ENCODE data around the gene RNF223. TPM values are rescaled to one million over a fixed set of nuclear protein-coding genes. Genes with fewer than 3 reads are reported as not detected.

Gene RNF223
- total RNA-seq, 1 donor from 2014 or later = not detected

DNA sequence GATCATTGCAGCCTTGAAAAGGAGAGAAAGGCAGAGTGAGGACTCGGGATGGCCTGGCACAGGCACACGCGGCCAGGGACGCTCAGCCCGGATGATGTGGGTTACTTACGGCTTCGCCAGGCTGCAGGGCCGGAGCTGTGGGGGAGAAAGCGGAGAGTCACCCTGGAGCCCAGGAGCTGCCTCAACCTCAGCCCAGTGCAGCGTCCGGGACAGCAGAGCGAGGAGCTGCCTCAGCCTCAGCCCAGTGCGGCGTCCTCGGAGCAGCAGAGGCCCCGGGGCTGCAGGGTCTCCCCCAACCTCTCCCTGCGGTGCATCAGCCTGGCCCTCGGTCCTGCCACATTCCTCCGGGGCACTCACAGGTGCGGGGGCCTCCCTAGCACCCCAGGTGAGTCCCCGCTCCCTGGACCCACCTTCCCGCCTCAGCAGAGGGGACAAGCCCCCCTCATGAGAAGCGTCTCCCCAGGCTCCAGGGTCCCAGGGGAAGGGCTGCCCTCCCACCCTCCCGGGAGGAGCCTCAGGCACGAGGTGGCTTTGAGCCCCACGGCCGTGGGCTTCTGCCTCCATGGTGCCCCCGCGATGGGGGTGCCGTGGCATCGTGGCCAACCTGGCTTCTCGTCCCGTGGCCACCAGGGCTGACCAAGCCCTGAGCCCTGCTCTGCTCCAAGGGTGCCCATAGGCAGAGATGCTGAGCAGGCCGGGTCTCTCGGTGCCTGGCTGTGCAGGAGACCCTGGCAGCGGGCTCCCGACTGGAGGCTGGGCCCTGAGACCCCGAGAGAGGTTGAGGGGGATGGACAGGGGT is 10.5 kb upstream of the RNF223 start:
- DNase-seq (ENCODE audit: low spot score) = no peak
- no peak for TF ChIP-seq CTCF (IDR thresholded peaks at IDR 0.05)
- Mint-ChIP-seq H3K36me3 (ENCODE audit: low read depth) (peaks cover 2% of the 10 kb centered on the region), H3K27me3 (ENCODE audit: low read depth) (no peaks in the 10 kb centered on the region), H3K4me1 (ENCODE audit: low read depth) (peaks cover 5% of the 10 kb centered on the region), H3K27ac (ENCODE audit: unreplicated experiment) (no peak overlapping the region), H3K9me3 (ENCODE audit: low read depth) (no peaks in the 10 kb centered on the region), H3K4me3 (ENCODE audit: unreplicated experiment) (no peak overlapping the region)

- Mint-ChIP-seq H3K4me1 (ENCODE audit: low read depth) (peaks cover 9% of the 10 kb centered on the region), H3K9me3 (ENCODE audit: low read depth) (no peaks in the 10 kb centered on the region), H3K4me3 (ENCODE audit: unreplicated experiment) (no peak overlapping the region), H3K27me3 (ENCODE audit: low read depth) (no peaks in the 10 kb centered on the region), H3K27ac (ENCODE audit: unreplicated experiment) (no peak overlapping the region), H3K36me3 (ENCODE audit: low read depth) (peaks cover 2% of the 10 kb centered on the region)
- no peak for DNase-seq (ENCODE audit: low spot score)
- TF ChIP-seq CTCF (IDR thresholded peaks at IDR 0.05) = no peak
These were observed 9.6 kb upstream of the RNF223 start for GRCh38 chr1:1083416-1084371.

DNA sequence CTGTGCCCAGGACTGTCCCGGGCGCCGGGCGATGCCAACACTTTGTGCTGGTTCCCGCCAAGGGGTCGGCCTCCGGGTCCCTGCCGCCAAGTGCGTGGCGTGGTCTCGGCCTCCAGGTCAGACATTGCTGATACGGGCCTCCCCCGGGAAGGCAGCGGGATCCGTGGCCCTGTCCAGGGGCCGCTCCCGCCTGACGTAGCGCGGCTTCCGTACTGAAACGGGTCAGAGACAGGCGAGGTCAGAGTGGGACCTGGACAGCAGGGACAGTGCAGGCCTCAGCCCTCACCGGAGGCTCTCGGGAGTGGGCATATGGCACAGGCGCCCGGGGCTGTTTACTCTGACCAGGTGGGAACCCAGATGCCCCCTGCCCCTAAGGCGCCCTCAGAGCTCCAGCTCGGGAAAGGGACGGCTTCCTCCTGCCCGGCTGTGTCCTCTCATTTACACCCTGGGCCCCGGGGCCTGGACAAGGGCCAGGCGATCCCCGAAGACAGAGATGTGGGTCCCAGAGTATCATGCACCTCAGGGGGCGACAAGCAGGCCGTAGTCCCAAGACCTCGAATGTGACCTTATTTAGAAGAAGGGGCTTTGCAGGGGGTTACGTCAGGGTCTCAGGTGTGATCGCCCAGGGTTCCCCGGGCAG is 8.8 kb upstream of the RNF223 start:
- no peak for DNase-seq (ENCODE audit: low spot score)

GRCh38 chr1:1082239-1082775 is 8.2 kb upstream of the RNF223 start:
- Mint-ChIP-seq H3K4me3 (ENCODE audit: unreplicated experiment) (no peak overlapping the region), H3K9me3 (ENCODE audit: low read depth) (no peaks in the 10 kb centered on the region)
- DNase-seq (ENCODE audit: low spot score) = peak; percentile 78

More for the DNA sequence above, 8.8 kb upstream of the RNF223 start:
- no peaks in the 10 kb centered on the region for H3K27me3 Mint-ChIP-seq (ENCODE audit: low read depth)
- no peak overlapping the region for H3K4me3 Mint-ChIP-seq (ENCODE audit: unreplicated experiment)
- H3K4me1 Mint-ChIP-seq (ENCODE audit: low read depth) = peaks cover 9% of the 10 kb centered on the region
- no peak for TF ChIP-seq CTCF (IDR thresholded peaks at IDR 0.05)
- no peak overlapping the region for H3K27ac Mint-ChIP-seq (ENCODE audit: unreplicated experiment)
- peaks cover 2% of the 10 kb centered on the region for H3K36me3 Mint-ChIP-seq (ENCODE audit: low read depth)
- H3K9me3 Mint-ChIP-seq (ENCODE audit: low read depth) = no peaks in the 10 kb centered on the region

More at GRCh38 chr1:1082239-1082775, 8.2 kb upstream of the RNF223 start:
- no peak for TF ChIP-seq CTCF (IDR thresholded peaks at IDR 0.05)
- peaks cover 2% of the 10 kb centered on the region for H3K36me3 Mint-ChIP-seq (ENCODE audit: low read depth)
- H3K27ac Mint-ChIP-seq (ENCODE audit: unreplicated experiment) = no peak overlapping the region
- no peaks in the 10 kb centered on the region for H3K27me3 Mint-ChIP-seq (ENCODE audit: low read depth)
- peaks cover 9% of the 10 kb centered on the region for H3K4me1 Mint-ChIP-seq (ENCODE audit: low read depth)

Data from chondrocyte (in vitro differentiated cells).